HCT116 (cell line): ENCODE results near the gene ASPRV1. TPM values are rescaled to one million over a fixed set of nuclear protein-coding genes. Genes with fewer than 3 reads are reported as not detected.

Experiments used
- ATAC-seq: fragments of 200-7000 bp; cut with Tn5 transposase; 2 replicates; pipeline ENCODE4 v1.9.1; 2020; ENCODE audit warnings: mild to moderate bottlenecking, moderate library complexity
- BruUV-seq: library from RNA; stranded (reverse); fragments of 400-500 nt; replicated peaks from 2 replicates; lab custom pipeline; 2021; lab: Mats Ljungman, UMichigan
- CTCF ChIA-PET: fragments of 300-600 bp; sonication (Branson Sonifier 250); formaldehyde crosslinking; loops from one replicate; lab custom pipeline; 2021; ENCODE audit warnings: antibody characterized with exemption; lab: Charles Lee
- POLR2A ChIA-PET: fragments of 300-600, 350-600 bp; sonication (Branson Sonifier 250); formaldehyde crosslinking; loops from one replicate; lab custom pipeline; 2021; ENCODE audit warnings: antibody characterized with exemption; lab: Charles Lee
- RAD21 ChIA-PET, 2 experiments: fragments of 300-600 bp; sonication (Branson Sonifier 250); formaldehyde crosslinking; loops; one replicate each; lab custom pipeline; 2023; ENCODE audit warnings: low total read pairs in 2 of 2; ENCODE audit not compliant: uncharacterized antibody in 2 of 2, unreplicated experiment in 2 of 2, low non-redundant PET in 1 of 2; lab: Charles Lee
- DNase-seq: peaks from one replicate; pipeline ENCODE4 v3.0.0-alpha.2; 2010; ENCODE audit warnings: low read depth, low spot score
- H2AFZ ChIP-seq: fragments of 200-600 bp; shearing (Covaris generic), sonication (generic); 2 replicates; pipeline ENCODE4 v1.6.1; 2017; ENCODE audit warnings: low read depth, mixed run types, mixed read lengths, antibody characterized with exemption, low read length; ENCODE audit not compliant: poor library complexity, severe bottlenecking
- H3K27ac ChIP-seq: 2 replicates; pipeline ENCODE4 v1.5.1; 2012; ENCODE audit warnings: low read depth, low read length
- H3K27me3 ChIP-seq: fragments of 200-600 bp; sonication (generic); 2 replicates; pipeline ENCODE4 v1.6.1; 2016; ENCODE audit warnings: mixed run types, low read length, mixed read lengths; ENCODE audit not compliant: insufficient read depth
- H3K36me3 ChIP-seq, 2 experiments: fragments of 200-500 bp in 1 of 2; fragments of 200-600 bp in 1 of 2; sonication (Bioruptor generic) in 1 of 2; sonication (generic) in 1 of 2; 2 replicates each; pipeline versions ENCODE4 v1.5.1 to v1.6.1; 2014 to 2016; ENCODE audit warnings: low read length in 2 of 2, inconsistent platforms in 1 of 2, mixed read lengths in 1 of 2, mixed run types in 1 of 2; ENCODE audit not compliant: insufficient read depth in 2 of 2, control insufficient read depth in 1 of 2
- H3K4me1 ChIP-seq, 2 experiments: fragments of 200-600 bp in 1 of 2; sonication (generic) in 1 of 2; 2 replicates each; pipeline versions ENCODE4 v1.5.1 to v1.6.1; 2012 to 2017; ENCODE audit warnings: low read length in 2 of 2, inconsistent platforms in 1 of 2, mild to moderate bottlenecking in 1 of 2, mixed read lengths in 1 of 2, mixed run types in 1 of 2, moderate library complexity in 1 of 2; ENCODE audit not compliant: insufficient read depth in 2 of 2, control insufficient read depth in 1 of 2
- H3K4me2 ChIP-seq: fragments of 200-600 bp; sonication (generic); 2 replicates; pipeline ENCODE4 v1.6.1; 2017; ENCODE audit warnings: mixed run types, low read length, mixed read lengths
- H3K4me3 ChIP-seq, 2 experiments: fragments of 200-600 bp in 1 of 2; sonication (generic) in 1 of 2; replicated peaks in 1 of 2; 2 replicates each; pipeline ENCODE4 v1.5.1; 2011 to 2016; ENCODE audit warnings: low read length in 2 of 2, control low read depth in 1 of 2, low read depth in 1 of 2, mild to moderate bottlenecking in 1 of 2, mixed read lengths in 1 of 2, mixed run types in 1 of 2
- H3K79me2 ChIP-seq: fragments of 200-600 bp; sonication (generic); 2 replicates; pipeline ENCODE4 v1.6.1; 2017; ENCODE audit warnings: mild to moderate bottlenecking, mixed run types, low read length, moderate library complexity, mixed read lengths; ENCODE audit not compliant: insufficient read depth
- H3K9ac ChIP-seq: fragments of 200-600 bp; sonication (generic); 2 replicates; pipeline ENCODE4 v1.6.1; 2016; ENCODE audit warnings: low read length, mixed read lengths
- H3K9me2 ChIP-seq: fragments of 200-600 bp; sonication (generic), shearing (Covaris generic); 2 replicates; pipeline ENCODE4 v1.6.1; 2017; ENCODE audit warnings: mixed run types, mild to moderate bottlenecking, moderate library complexity; ENCODE audit not compliant: insufficient read depth
- H3K9me3 ChIP-seq, 2 experiments: fragments of 200-500 bp in 1 of 2; fragments of 200-600 bp in 1 of 2; sonication (Bioruptor generic) in 1 of 2; sonication (generic) in 1 of 2; 2 replicates each; pipeline ENCODE4 v1.6.1; 2014 to 2017; ENCODE audit warnings: low read length in 2 of 2, mixed read lengths in 2 of 2, inconsistent platforms in 1 of 2, low read depth in 1 of 2, mild to moderate bottlenecking in 1 of 2, mixed run types in 1 of 2, moderate library complexity in 1 of 2; ENCODE audit not compliant: control insufficient read depth in 1 of 2, insufficient read depth in 1 of 2
- H4K20me1 ChIP-seq: fragments of 200-600 bp; sonication (generic), shearing (Covaris generic); 2 replicates; pipeline ENCODE4 v1.6.1; 2017; ENCODE audit warnings: mixed run types, mild to moderate bottlenecking, moderate library complexity; ENCODE audit not compliant: insufficient read depth
- CBX3 ChIP-seq: IDR thresholded peaks from 2 replicates; pipeline ENCODE4 v1.6.1; 2012; ENCODE audit warnings: low read depth
- CEBPB ChIP-seq: IDR thresholded peaks from 2 replicates; pipeline ENCODE4 v1.6.1; 2012; ENCODE audit warnings: low read depth
- EGR1 ChIP-seq: IDR thresholded peaks from 2 replicates; pipeline ENCODE4 v1.6.1; 2012; ENCODE audit warnings: low read depth
- ELF1 ChIP-seq: IDR thresholded peaks from 2 replicates; pipeline ENCODE4 v1.6.1; 2012; ENCODE audit warnings: low read depth, borderline replicate concordance
- EZH2 ChIP-seq: fragments of 200-600 bp; sonication (generic); IDR thresholded peaks from 2 replicates; pipeline ENCODE4 v1.6.1; 2017; ENCODE audit warnings: antibody characterized with exemption, mixed run types
- EZH2phosphoT487 ChIP-seq: fragments of 200-600 bp; IDR thresholded peaks from 2 replicates; pipeline ENCODE4 v1.6.1; 2018; ENCODE audit warnings: antibody characterized with exemption, borderline replicate concordance
- JUND ChIP-seq: IDR thresholded peaks from 2 replicates; pipeline ENCODE4 v1.6.1; 2012
- POLR2A ChIP-seq: IDR thresholded peaks from 2 replicates; pipeline ENCODE4 v1.7.0; 2011; ENCODE audit warnings: borderline replicate concordance; ENCODE audit not compliant: insufficient read depth, insufficient read length; ENCODE audit errors: extremely low read depth
- POLR2AphosphoS5 ChIP-seq: IDR thresholded peaks from 2 replicates; pipeline ENCODE4 v1.6.1; 2011; ENCODE audit warnings: mild to moderate bottlenecking, low read depth, low read length, moderate library complexity
- SIN3A ChIP-seq: IDR thresholded peaks from 2 replicates; pipeline ENCODE4 v1.6.1; 2012; ENCODE audit warnings: low read depth
- SP1 ChIP-seq: IDR thresholded peaks from 2 replicates; pipeline ENCODE4 v1.6.1; 2012; ENCODE audit warnings: low read depth
- SRF ChIP-seq: IDR thresholded peaks from 2 replicates; pipeline ENCODE4 v1.6.1; 2012; ENCODE audit warnings: low read depth
- ZFX ChIP-seq: fragments of 450-650 bp; IDR thresholded peaks from 2 replicates; pipeline ENCODE4 v1.6.1; 2017
- intact Hi-C: fragments of 100-400 bp; cut with micrococcal nuclease; formaldehyde crosslinking; loops from 2 replicates; pipeline ENCODE4 v1.10.0; 2022
- total RNA-seq: library from RNA; stranded (reverse); gene quantifications from one replicate; pipeline ENCODE4 v1.2.1, GENCODE V29; 2021; ENCODE audit not compliant: unreplicated experiment
- TF ChIP-seq, protein P1 (sequence below): IDR thresholded peaks from 2 replicates; pipeline ENCODE4 v1.6.1; 2012
- TF ChIP-seq, protein P2 (sequence below): IDR thresholded peaks from 2 replicates; pipeline ENCODE4 v1.6.1; 2012; ENCODE audit warnings: low read depth

ASPRV1 gene
- total RNA-seq, 1 experiment from 2014 or later: 1.1 TPM

DNA sequence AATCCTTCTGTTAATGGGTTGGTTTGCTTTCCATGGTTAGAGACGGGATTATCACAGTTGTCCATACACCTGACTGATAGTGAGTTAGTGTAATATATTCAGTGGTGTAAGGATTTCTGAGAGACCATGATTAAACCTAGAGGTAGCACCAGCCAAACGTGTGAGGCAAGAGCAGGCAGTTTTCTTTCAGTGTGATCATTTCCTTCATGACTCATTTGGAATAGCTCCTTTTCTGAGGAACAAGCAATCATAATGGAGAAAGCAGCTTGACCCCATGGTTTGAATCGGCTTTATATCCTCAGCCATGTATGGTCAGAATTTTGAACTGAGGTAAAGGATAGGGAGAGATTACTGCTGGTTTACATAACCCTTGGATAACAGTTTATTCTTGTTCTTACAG, 43.6 kb downstream of the ASPRV1 start:
- no TSS peak for BruUV-seq
- Histone ChIP-seq H3K9ac (no peak overlapping the region), H3K4me2 (no peak overlapping the region), H3K9me2 (no peaks in the 10 kb centered on the region), H4K20me1 (no peaks in the 10 kb centered on the region), H2AFZ (no peak overlapping the region), H3K36me3 (no peaks in the 10 kb centered on the region), H3K4me3 (no peak overlapping the region), H3K27me3 (no peaks in the 10 kb centered on the region), H3K27ac (no peak overlapping the region), H3K79me2 (no peaks in the 10 kb centered on the region), H3K4me1 (peaks cover 0 to 18% of the 10 kb centered on the region in 2 experiments; a peak in 3 of 4 replicates), H3K9me3 (no peaks in the 10 kb centered on the region)
- RAD21 ChIA-PET: no interaction called here
- POLR2A ChIA-PET: no interaction called here
- no peak for ATAC-seq
- DNase-seq: peak; percentile 10
- TF ChIP-seq POLR2AphosphoS5 (no peak), SRF (peak; percentile 40; the same call in 1 of the 2 replicates), JUND (no peak), SP1 (no peak), CEBPB (peak; percentile 44; the same call in 1 of the 2 replicates)
- TF ChIP-seq, protein P1, sequence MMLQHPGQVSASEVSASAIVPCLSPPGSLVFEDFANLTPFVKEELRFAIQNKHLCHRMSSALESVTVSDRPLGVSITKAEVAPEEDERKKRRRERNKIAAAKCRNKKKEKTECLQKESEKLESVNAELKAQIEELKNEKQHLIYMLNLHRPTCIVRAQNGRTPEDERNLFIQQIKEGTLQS: no peak
- intact Hi-C loops: no loop called here
- CTCF ChIA-PET: no interaction called here

DNA sequence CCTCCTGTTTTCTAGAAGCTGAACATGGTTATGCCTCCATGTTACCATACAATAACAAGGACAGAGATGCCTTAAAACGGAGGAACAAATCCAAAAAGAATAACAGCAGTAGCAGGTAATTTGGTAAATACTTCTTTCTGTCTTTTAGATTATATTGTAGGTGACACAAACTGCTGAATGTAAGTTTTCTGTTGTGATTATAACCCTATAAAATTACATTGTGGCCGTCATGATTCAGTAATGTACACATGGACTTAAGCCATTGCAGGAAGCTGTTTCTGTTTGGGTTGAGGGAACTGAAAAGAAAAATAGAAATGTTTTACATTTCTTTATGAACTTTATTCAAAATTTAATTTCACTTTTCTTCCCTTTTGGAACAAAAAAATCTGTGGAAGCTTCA, 45.3 kb downstream of the ASPRV1 start:
- no peak for DNase-seq
- H3K27ac ChIP-seq: no peak overlapping the region
- H4K20me1 ChIP-seq: no peaks in the 10 kb centered on the region
- H3K27me3 ChIP-seq: no peaks in the 10 kb centered on the region
- H3K79me2 ChIP-seq: no peaks in the 10 kb centered on the region
- peaks cover 0 to 18% of the 10 kb centered on the region in 2 experiments; a peak in 3 of 4 replicates for H3K4me1 ChIP-seq
- CTCF ChIA-PET: no interaction called here
- intact Hi-C loops: no loop called here
- 0 out of 2 replicates have a peak overlapping the region, but pooled peaks have one; percentile 65 for H3K9ac ChIP-seq
- TSS peak; percentile 42 for BruUV-seq
- H2AFZ ChIP-seq: no peak overlapping the region
- H3K36me3 ChIP-seq: no peaks in the 10 kb centered on the region
- no peak for ATAC-seq
- H3K9me3 ChIP-seq: no peaks in the 10 kb centered on the region
- H3K4me3 ChIP-seq: peak overlapping the region; percentile 65 to 79; a peak in 3 of 4 replicates
- TF ChIP-seq EZH2 (no peak), CBX3 (no peak), SRF (no peak), ZFX (no peak), POLR2A (no peak), SIN3A (no peak), CEBPB (no peak), EGR1 (no peak), ELF1 (no peak), SP1 (no peak), EZH2phosphoT487 (no peak)
- TF ChIP-seq, protein P2, sequence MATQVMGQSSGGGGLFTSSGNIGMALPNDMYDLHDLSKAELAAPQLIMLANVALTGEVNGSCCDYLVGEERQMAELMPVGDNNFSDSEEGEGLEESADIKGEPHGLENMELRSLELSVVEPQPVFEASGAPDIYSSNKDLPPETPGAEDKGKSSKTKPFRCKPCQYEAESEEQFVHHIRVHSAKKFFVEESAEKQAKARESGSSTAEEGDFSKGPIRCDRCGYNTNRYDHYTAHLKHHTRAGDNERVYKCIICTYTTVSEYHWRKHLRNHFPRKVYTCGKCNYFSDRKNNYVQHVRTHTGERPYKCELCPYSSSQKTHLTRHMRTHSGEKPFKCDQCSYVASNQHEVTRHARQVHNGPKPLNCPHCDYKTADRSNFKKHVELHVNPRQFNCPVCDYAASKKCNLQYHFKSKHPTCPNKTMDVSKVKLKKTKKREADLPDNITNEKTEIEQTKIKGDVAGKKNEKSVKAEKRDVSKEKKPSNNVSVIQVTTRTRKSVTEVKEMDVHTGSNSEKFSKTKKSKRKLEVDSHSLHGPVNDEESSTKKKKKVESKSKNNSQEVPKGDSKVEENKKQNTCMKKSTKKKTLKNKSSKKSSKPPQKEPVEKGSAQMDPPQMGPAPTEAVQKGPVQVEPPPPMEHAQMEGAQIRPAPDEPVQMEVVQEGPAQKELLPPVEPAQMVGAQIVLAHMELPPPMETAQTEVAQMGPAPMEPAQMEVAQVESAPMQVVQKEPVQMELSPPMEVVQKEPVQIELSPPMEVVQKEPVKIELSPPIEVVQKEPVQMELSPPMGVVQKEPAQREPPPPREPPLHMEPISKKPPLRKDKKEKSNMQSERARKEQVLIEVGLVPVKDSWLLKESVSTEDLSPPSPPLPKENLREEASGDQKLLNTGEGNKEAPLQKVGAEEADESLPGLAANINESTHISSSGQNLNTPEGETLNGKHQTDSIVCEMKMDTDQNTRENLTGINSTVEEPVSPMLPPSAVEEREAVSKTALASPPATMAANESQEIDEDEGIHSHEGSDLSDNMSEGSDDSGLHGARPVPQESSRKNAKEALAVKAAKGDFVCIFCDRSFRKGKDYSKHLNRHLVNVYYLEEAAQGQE: no peak
- peak overlapping the region; percentile 85; the same call in 1 of the 2 replicates for H3K4me2 ChIP-seq
- no peaks in the 10 kb centered on the region for H3K9me2 ChIP-seq
- RAD21 ChIA-PET: no interaction called here
- POLR2A ChIA-PET: no interaction called here
